Type B pancreatic cell (in vitro differentiated cells): ENCODE measurements around the gene ASCC3. TPM values are rescaled to one million over a fixed set of nuclear protein-coding genes. Genes with fewer than 3 reads are reported as not detected.
"Not testable (repeated sequence)": the region's sequence is repeated elsewhere in the genome, so short reads cannot be mapped to it uniquely, and the experiment has no call there.

Experiments
- DNase-seq: peaks from one replicate; pipeline ENCODE4 v3.0.0; 2021; ENCODE audit warnings: mixed read lengths; ENCODE audit not compliant: unreplicated experiment; ENCODE audit errors: extremely low spot score
- H3K27ac Mint-ChIP-seq: 2 replicates; pipeline ENCODE4 v1.8.0; 2021; ENCODE audit warnings: mild to moderate bottlenecking, mixed read lengths
- H3K27me3 Mint-ChIP-seq: 2 replicates; pipeline ENCODE4 v1.8.0; 2021; ENCODE audit warnings: mixed read lengths
- H3K36me3 Mint-ChIP-seq: 2 replicates; pipeline ENCODE4 v1.8.0; 2021; ENCODE audit warnings: mixed read lengths
- H3K4me1 Mint-ChIP-seq: one replicate; pipeline ENCODE4 v1.8.0; 2021; ENCODE audit warnings: mixed read lengths; ENCODE audit not compliant: unreplicated experiment
- H3K4me3 Mint-ChIP-seq: 2 replicates; pipeline ENCODE4 v1.8.0; 2021; ENCODE audit warnings: mild to moderate bottlenecking, mixed read lengths
- H3K9me3 Mint-ChIP-seq: 2 replicates; pipeline ENCODE4 v1.8.0; 2021; ENCODE audit warnings: mixed read lengths
- CTCF ChIP-seq: fragments of 200-600 bp; sonication (generic); conservative IDR thresholded peaks from 2 replicates; pipeline ENCODE4 v1.5.0; 2021; ENCODE audit warnings: antibody characterized with exemption, mild to moderate bottlenecking
- total RNA-seq: library from RNA; stranded (reverse); gene quantifications from 2 replicates; pipeline ENCODE4 v1.2.1, GENCODE V29; 2021; ENCODE audit warnings: low replicate concordance

ASCC3 gene
- total RNA-seq, 1 donor from 2014 or later = 51.2 TPM

DNA sequence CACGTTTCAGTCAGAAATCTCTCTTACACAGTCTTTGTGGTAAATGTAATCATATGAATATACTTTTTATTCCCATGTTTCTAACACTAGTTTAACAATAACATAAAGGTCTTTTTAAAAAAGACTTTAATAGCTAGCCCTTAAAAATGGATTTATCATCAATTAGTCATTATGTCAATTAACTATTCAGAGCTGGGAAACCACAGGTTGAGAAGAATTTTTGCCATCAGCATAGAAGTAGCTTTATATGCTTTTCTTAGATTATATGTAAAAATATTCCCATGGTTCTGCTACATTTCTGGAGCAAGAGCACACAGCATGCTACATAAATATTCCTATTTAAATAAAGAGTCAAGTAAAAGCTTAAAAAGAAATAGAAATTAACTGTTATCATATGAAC is 35.5 kb downstream of the ASCC3 start:
- no peak overlapping the region for H3K27ac Mint-ChIP-seq
- no peaks in the 10 kb centered on the region for H3K9me3 Mint-ChIP-seq
- no peak for DNase-seq
- no peaks in the 10 kb centered on the region for H3K4me1 Mint-ChIP-seq
- no peaks in the 10 kb centered on the region for H3K27me3 Mint-ChIP-seq
- H3K4me3 Mint-ChIP-seq = no peak overlapping the region
- no peak for TF ChIP-seq CTCF
- H3K36me3 Mint-ChIP-seq = peaks cover 10% of the 10 kb centered on the region

GRCh38 chr6:100839419-100839818 is 41.7 kb downstream of the ASCC3 start:
- Mint-ChIP-seq H3K27ac (no peak overlapping the region), H3K27me3 (no peaks in the 10 kb centered on the region), H3K4me1 (no peaks in the 10 kb centered on the region), H3K4me3 (no peak overlapping the region), H3K9me3 (peaks cover 4% of the 10 kb centered on the region), H3K36me3 (peaks cover 12% of the 10 kb centered on the region)
- no peak for TF ChIP-seq CTCF
- DNase-seq = no peak

- Mint-ChIP-seq H3K9me3 (peaks cover 4% of the 10 kb centered on the region), H3K4me3 (no peak overlapping the region), H3K27ac (no peak overlapping the region), H3K36me3 (peaks cover 15% of the 10 kb centered on the region), H3K4me1 (no peaks in the 10 kb centered on the region), H3K27me3 (no peaks in the 10 kb centered on the region)
- no peak for DNase-seq
- no peak for TF ChIP-seq CTCF
Measured at GRCh38 chr6:100838011-100838410, 43.1 kb downstream of the ASCC3 start.

- H3K9me3 Mint-ChIP-seq = peaks cover 4% of the 10 kb centered on the region
- no peaks in the 10 kb centered on the region for H3K27me3 Mint-ChIP-seq
- H3K4me3 Mint-ChIP-seq = no peak overlapping the region
Measured at GRCh38 chr6:100833972-100834574, 47.1 kb downstream of the ASCC3 start.

DNA sequence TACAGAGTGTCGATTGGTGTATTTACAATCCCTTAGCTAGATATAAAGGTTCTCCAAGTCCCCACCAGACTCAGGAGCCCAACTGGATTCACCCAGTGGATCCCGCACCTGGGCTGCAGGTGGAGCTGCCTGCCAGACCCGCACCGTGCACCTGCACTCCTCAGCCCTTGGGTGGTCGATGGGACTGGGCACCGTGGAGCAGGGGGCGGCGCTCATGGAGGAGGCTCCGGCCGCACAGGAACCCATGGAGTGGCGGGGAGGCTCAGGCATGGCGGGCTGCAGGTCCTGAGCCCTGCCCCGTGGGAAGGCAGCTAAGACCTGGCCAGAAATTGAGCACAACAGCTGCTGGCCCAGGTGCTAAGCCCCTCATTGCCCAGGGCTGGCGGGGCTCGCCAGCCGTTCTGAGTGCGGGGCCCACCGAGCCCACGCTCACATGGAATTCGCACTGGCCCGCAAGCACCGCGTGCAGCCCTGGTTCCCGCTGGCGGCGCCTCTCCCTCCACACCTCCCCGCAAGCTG is 52.0 kb downstream of the ASCC3 start:
- H3K4me3 Mint-ChIP-seq, H3K9me3 Mint-ChIP-seq, H3K4me1 Mint-ChIP-seq: not testable (repeated sequence)

More at GRCh38 chr6:100833972-100834574, 47.1 kb downstream of the ASCC3 start:
- Mint-ChIP-seq H3K4me1 (no peaks in the 10 kb centered on the region), H3K36me3 (peaks cover 15% of the 10 kb centered on the region), H3K27ac (no peak overlapping the region)
- no peak for DNase-seq
- TF ChIP-seq CTCF = no peak

GRCh38 chr6:100823041-100823440 is 58.1 kb downstream of the ASCC3 start:
- TF ChIP-seq CTCF = no peak
- no peaks in the 10 kb centered on the region for H3K27me3 Mint-ChIP-seq
- no peak overlapping the region for H3K27ac Mint-ChIP-seq
- peaks cover 14% of the 10 kb centered on the region for H3K36me3 Mint-ChIP-seq
- no peaks in the 10 kb centered on the region for H3K4me1 Mint-ChIP-seq
- no peak for DNase-seq
- no peaks in the 10 kb centered on the region for H3K9me3 Mint-ChIP-seq
- H3K4me3 Mint-ChIP-seq = no peak overlapping the region

More for the DNA sequence above, 52.0 kb downstream of the ASCC3 start:
- H3K36me3 Mint-ChIP-seq, H3K27me3 Mint-ChIP-seq, H3K27ac Mint-ChIP-seq, DNase-seq: not testable (repeated sequence)
